Measurements from ENCODE around the gene LDLRAD3.

Gene LDLRAD3

GRCh38 chr11:36051235-36052144 lies 107.6 kb downstream of the LDLRAD3 start:
- Histone ChIP-seq H3F3A (ENCODE audit: control insufficient read depth, insufficient read depth) (no peaks in the 10 kb centered on the region), H4K20me1 (ENCODE audit: control insufficient read depth, insufficient read depth, low read depth, low read length) (no peaks in the 10 kb centered on the region), H3K4me3 (ENCODE audit: low read length) (no peak overlapping the region), H3K4me1 (ENCODE audit: control insufficient read depth, low read length) (no peaks in the 10 kb centered on the region), H3K4me2 (ENCODE audit: low read length) (no peak overlapping the region), H3K9me2 (replicated peaks; ENCODE audit: control insufficient read depth, low read length) (no peaks in the 10 kb centered on the region), H3K36me3 (ENCODE audit: control insufficient read depth, low read length) (no peaks in the 10 kb centered on the region), H3K27me3 (ENCODE audit: control insufficient read depth, low read length) (no peaks in the 10 kb centered on the region), H3K27ac (ENCODE audit: low read depth, low read length) (no peak overlapping the region), H3K79me2 (ENCODE audit: control insufficient read depth, low read length) (no peaks in the 10 kb centered on the region), H3K9me3 (ENCODE audit: control insufficient read depth, insufficient read depth, low read length) (no peaks in the 10 kb centered on the region)
- no peak for TF ChIP-seq EZH2phosphoT487 (IDR thresholded peaks at IDR 0.05; ENCODE audit: borderline replicate concordance, low read length)
- no peak for TF ChIP-seq CTCF (IDR thresholded peaks at IDR 0.05; ENCODE audit: low read depth, low read length, poor library complexity, severe bottlenecking)

GRCh38 chr11:36053281-36053680 lies 109.4 kb downstream of the LDLRAD3 start:
- Histone ChIP-seq H3K4me2 (ENCODE audit: low read length) (no peak overlapping the region), H3F3A (ENCODE audit: control insufficient read depth, insufficient read depth) (no peaks in the 10 kb centered on the region), H3K4me1 (ENCODE audit: control insufficient read depth, low read length) (no peaks in the 10 kb centered on the region), H3K36me3 (ENCODE audit: control insufficient read depth, low read length) (no peaks in the 10 kb centered on the region), H3K4me3 (ENCODE audit: low read length) (no peak overlapping the region), H3K79me2 (ENCODE audit: control insufficient read depth, low read length) (no peaks in the 10 kb centered on the region), H3K27ac (ENCODE audit: low read depth, low read length) (no peak overlapping the region), H3K9me2 (replicated peaks; ENCODE audit: control insufficient read depth, low read length) (no peaks in the 10 kb centered on the region), H3K27me3 (ENCODE audit: control insufficient read depth, low read length) (no peaks in the 10 kb centered on the region), H3K9me3 (ENCODE audit: control insufficient read depth, insufficient read depth, low read length) (no peaks in the 10 kb centered on the region), H4K20me1 (ENCODE audit: control insufficient read depth, insufficient read depth, low read depth, low read length) (no peaks in the 10 kb centered on the region)
- TF ChIP-seq EZH2phosphoT487 (IDR thresholded peaks at IDR 0.05; ENCODE audit: borderline replicate concordance, low read length) (no peak), CTCF (IDR thresholded peaks at IDR 0.05; ENCODE audit: low read depth, low read length, poor library complexity, severe bottlenecking) (no peak)

- H3K9me2 ChIP-seq (replicated peaks; ENCODE audit: control insufficient read depth, low read length) = no peaks in the 10 kb centered on the region
- H3K36me3 ChIP-seq (ENCODE audit: control insufficient read depth, low read length) = no peaks in the 10 kb centered on the region
- H3F3A ChIP-seq (ENCODE audit: control insufficient read depth, insufficient read depth) = no peaks in the 10 kb centered on the region
- H3K9me3 ChIP-seq (ENCODE audit: control insufficient read depth, insufficient read depth, low read length) = no peaks in the 10 kb centered on the region
- no peak overlapping the region for H3K4me2 ChIP-seq (ENCODE audit: low read length)
- H4K20me1 ChIP-seq (ENCODE audit: control insufficient read depth, insufficient read depth, low read depth, low read length) = no peaks in the 10 kb centered on the region
- H3K4me1 ChIP-seq (ENCODE audit: control insufficient read depth, low read length) = no peaks in the 10 kb centered on the region
- no peak overlapping the region for H3K27ac ChIP-seq (ENCODE audit: low read depth, low read length)
- H3K4me3 ChIP-seq (ENCODE audit: low read length) = no peak overlapping the region
- TF ChIP-seq EZH2phosphoT487 (IDR thresholded peaks at IDR 0.05; ENCODE audit: borderline replicate concordance, low read length) = no peak
- H3K27me3 ChIP-seq (ENCODE audit: control insufficient read depth, low read length) = no peaks in the 10 kb centered on the region
- H3K79me2 ChIP-seq (ENCODE audit: control insufficient read depth, low read length) = no peaks in the 10 kb centered on the region
Observed at GRCh38 chr11:36053862-36054261, 110.0 kb downstream of the LDLRAD3 start.

- no peaks in the 10 kb centered on the region for H3K4me1 ChIP-seq (ENCODE audit: control insufficient read depth, low read length)
- no peaks in the 10 kb centered on the region for H4K20me1 ChIP-seq (ENCODE audit: control insufficient read depth, insufficient read depth, low read depth, low read length)
- H3K27ac ChIP-seq (ENCODE audit: low read depth, low read length) = no peak overlapping the region
- TF ChIP-seq CTCF (IDR thresholded peaks at IDR 0.05; ENCODE audit: low read depth, low read length, poor library complexity, severe bottlenecking) = no peak
- TF ChIP-seq EZH2phosphoT487 (IDR thresholded peaks at IDR 0.05; ENCODE audit: borderline replicate concordance, low read length) = no peak
- no peaks in the 10 kb centered on the region for H3K9me3 ChIP-seq (ENCODE audit: control insufficient read depth, insufficient read depth, low read length)
- no peaks in the 10 kb centered on the region for H3K9me2 ChIP-seq (replicated peaks; ENCODE audit: control insufficient read depth, low read length)
- H3K4me2 ChIP-seq (ENCODE audit: low read length) = no peak overlapping the region
- H3K36me3 ChIP-seq (ENCODE audit: control insufficient read depth, low read length) = no peaks in the 10 kb centered on the region
- no peaks in the 10 kb centered on the region for H3F3A ChIP-seq (ENCODE audit: control insufficient read depth, insufficient read depth)
- no peak overlapping the region for H3K4me3 ChIP-seq (ENCODE audit: low read length)
- no peaks in the 10 kb centered on the region for H3K79me2 ChIP-seq (ENCODE audit: control insufficient read depth, low read length)
- H3K27me3 ChIP-seq (ENCODE audit: control insufficient read depth, low read length) = no peaks in the 10 kb centered on the region
Observed at GRCh38 chr11:36054628-36055027, 110.8 kb downstream of the LDLRAD3 start.

Data from DOHH2 (cell line).